ENCODE results near the gene SRSF3. TPM values are rescaled to one million over a fixed set of nuclear protein-coding genes. Genes with fewer than 3 reads are reported as not detected.

Gene SRSF3
- total and polyA plus RNA-seq, 12 donors = 28.9 to 291 (median 123) TPM

GRCh38 chr6:36593569-36594028 is 563 bp upstream of the SRSF3 start:
- Histone ChIP-seq H3K27ac (peak overlapping the region; percentile 87 to 98 (median 95)), H3K27me3 (no peaks in the 10 kb centered on the region), H3K4me1 (replicated peaks in 1 of 2) (peaks cover 22% of the 10 kb centered on the region in 2 donors), H3K9me3 (replicated peaks in 1 of 3) (no peaks in the 10 kb centered on the region), H3K4me3 (peak overlapping the region in 2 of 4 donors; percentile 12 to 73), H3K36me3 (replicated peaks in 1 of 2) (peaks cover 0 to 20% of the 10 kb centered on the region in 2 donors)
- WGBS, 4 donors = 22 to 29% (median 26%) methylated on average over 13 to 15 of the region's 15 CpGs
- DNase-seq = peak in 5 of 7 donors; percentile 25 to 77 (median 60)
- intact Hi-C loops (cut with DNase I) = loop anchor here (10.0 kb wide), 1 partner anchor 49 kb away; the partner anchor contains the start of gene STK38 (in 2 of the 2)
- no peak for TF ChIP-seq CTCF (IDR thresholded peaks at IDR 0.05)
- no peak for TF ChIP-seq POLR2A (IDR thresholded peaks at IDR 0.05)

- no peak for TF ChIP-seq CTCF (IDR thresholded peaks at IDR 0.05)
- peak in 1 of 2 donors; percentile 7 for TF ChIP-seq POLR2A (IDR thresholded peaks at IDR 0.05)
- Histone ChIP-seq H3K27me3 (no peaks in the 10 kb centered on the region), H3K4me3 (peak overlapping the region; percentile 25 to 97 (median 72)), H3K27ac (peak overlapping the region; percentile 90 to 98 (median 95)), H3K9me3 (replicated peaks in 1 of 3) (no peaks in the 10 kb centered on the region), H3K4me1 (replicated peaks in 1 of 2) (peaks cover 36% of the 10 kb centered on the region in 2 donors), H3K36me3 (replicated peaks in 1 of 2) (peaks cover 0 to 35% of the 10 kb centered on the region in 2 donors)
- intact Hi-C loops (cut with DNase I) = loop anchor here (10.0 kb wide), 1 partner anchor 50 kb away; the partner anchor contains the start of gene STK38 (in 2 of the 2)
- peak in 4 of 7 donors; percentile 60 to 77 (median 69) for DNase-seq
- 0 to 1% (median 1%) methylated on average over 15 of the region's 15 CpGs for WGBS, 4 donors
Observed at GRCh38 chr6:36594816-36595643, 868 bp downstream of the SRSF3 start.

GRCh38 chr6:36596356-36596755 is 2.2 kb downstream of the SRSF3 start:
- H3K4me3 ChIP-seq = peak overlapping the region in 3 of 4 donors; percentile 71 to 97 (median 73)
- TF ChIP-seq POLR2A (IDR thresholded peaks at IDR 0.05) = no peak
- H3K4me1 ChIP-seq (replicated peaks in 1 of 2) = peaks cover 39 to 50% of the 10 kb centered on the region in 2 donors
- peak overlapping the region in 3 of 5 donors; percentile 95 to 98 (median 97) for H3K27ac ChIP-seq
- intact Hi-C loops (cut with DNase I) = loop anchor here (10.0 kb wide), 1 partner anchor 52 kb away; the partner anchor contains the start of gene STK38 (in 2 of the 2)
- peak in 1 of 7 donors; percentile 40 for DNase-seq
- H3K36me3 ChIP-seq (replicated peaks in 1 of 2) = peaks cover 0 to 48% of the 10 kb centered on the region in 2 donors
- no peaks in the 10 kb centered on the region for H3K27me3 ChIP-seq
- H3K9me3 ChIP-seq (replicated peaks in 1 of 3) = no peaks in the 10 kb centered on the region
- 0 to 1% (median 1%) methylated on average over 5 of the region's 5 CpGs for whole genome bisulfite sequencing, 4 donors

GRCh38 chr6:36597775-36598174 is 3.6 kb downstream of the SRSF3 start:
- no peaks in the 10 kb centered on the region for H3K9me3 ChIP-seq (replicated peaks in 1 of 3)
- H3K4me1 ChIP-seq (replicated peaks in 1 of 2) = peaks cover 39 to 64% of the 10 kb centered on the region in 2 donors
- no peak for TF ChIP-seq POLR2A (IDR thresholded peaks at IDR 0.05)
- TF ChIP-seq CTCF (IDR thresholded peaks at IDR 0.05) = no peak
- H3K27me3 ChIP-seq = no peaks in the 10 kb centered on the region
- DNase-seq = peak in 3 of 7 donors; percentile 5 to 45 (median 13)
- intact Hi-C loops (cut with DNase I) = loop anchor here (10.0 kb wide), 1 partner anchor 53 kb away; the partner anchor contains the start of gene STK38 (in 2 of the 2)
- whole genome bisulfite sequencing, 4 donors = 13 to 34% (median 22%) methylated on average over 1 of the region's 1 CpG
- peak overlapping the region in 1 of 5 donors; percentile 31 for H3K27ac ChIP-seq
- peaks cover 0 to 62% of the 10 kb centered on the region in 2 donors for H3K36me3 ChIP-seq (replicated peaks in 1 of 2)
- peak overlapping the region in 1 of 4 donors; percentile 73 for H3K4me3 ChIP-seq

Data from adrenal gland (tissue), 12 donors.